K562 (cell line): Measurements from ENCODE around the gene TP63. TPM values are rescaled to one million over a fixed set of nuclear protein-coding genes. Genes with fewer than 3 reads are reported as not detected.

ENCODE experiments used
- ATAC-seq: fragments of 200-7000 bp; cut with Tn5 transposase; 3 replicates; pipeline ENCODE4 v1.9.1; 2020; ENCODE audit warnings: moderate library complexity
- BruUV-seq: library from RNA; stranded (reverse); fragments of 400-500 nt; replicated peaks from 2 replicates; lab custom pipeline; 2021; lab: Mats Ljungman, UMichigan
- CTCF ChIA-PET: fragments of 300-600 bp; formaldehyde crosslinking; extraction: SDS; loops from one replicate; lab custom pipeline; 2021; ENCODE audit warnings: low intra/inter-chr PET ratio; lab: Yijun Ruan, JAX
- POLR2A ChIA-PET: fragments of 300-600, 350-650 bp; sonication (Branson Sonifier 250); formaldehyde crosslinking; extraction: SDS; loops from one replicate; lab custom pipeline; 2021; ENCODE audit warnings: antibody characterized with exemption, inconsistent platforms; lab: Yijun Ruan, JAX
- DNase-seq, 4 experiments: peaks; one replicate each; pipeline versions ENCODE4 v3.0.0 to v3.0.0-alpha.2; 2011 to 2018; ENCODE audit warnings: low spot score in 3 of 4, mixed read lengths in 3 of 4; ENCODE audit errors: extremely low read depth in 1 of 4
- FAIRE-seq: peaks from 2 replicates; lab custom pipeline; 2011; peaks lifted over from hg19 to GRCh38; lab: Jason Lieb, UNC
- H2AFZ ChIP-seq: 2 replicates; pipeline ENCODE4 v1.6.0; 2011; ENCODE audit warnings: low read depth, low read length, control low read depth, inconsistent platforms
- H3K27ac ChIP-seq: fragments of 200-600 bp; 3 replicates; pipeline ENCODE4 v1.8.0; 2011; ENCODE audit warnings: low read depth, mild to moderate bottlenecking, control low read depth, inconsistent platforms, low read length, moderate library complexity, mixed read lengths; ENCODE audit errors: extremely low read depth
- H3K27me3 ChIP-seq, 2 experiments: fragments of 300-600 bp in 1 of 2; 2 replicates in 1 of 2; 3 replicates in 1 of 2; pipeline versions ENCODE4 v1.6.0 to v1.8.0; 2011; ENCODE audit warnings: inconsistent platforms in 2 of 2, low read length in 2 of 2, mild to moderate bottlenecking in 1 of 2, mixed read lengths in 1 of 2, moderate library complexity in 1 of 2; ENCODE audit not compliant: control insufficient read depth in 2 of 2, insufficient read depth in 2 of 2
- H3K36me3 ChIP-seq: fragments of 300-600 bp; 3 replicates; pipeline ENCODE4 v1.8.0; 2011; ENCODE audit warnings: mild to moderate bottlenecking, low read length, inconsistent platforms; ENCODE audit not compliant: control insufficient read depth, insufficient read depth
- H3K4me1 ChIP-seq, 2 experiments: fragments of 200-600 bp in 1 of 2; replicated peaks in 1 of 2; 2 replicates in 1 of 2; 3 replicates in 1 of 2; pipeline versions ENCODE4 v1.5.1 to v1.8.0; 2011; ENCODE audit warnings: inconsistent platforms in 2 of 2, low read length in 2 of 2, mild to moderate bottlenecking in 1 of 2, mixed read lengths in 1 of 2, moderate library complexity in 1 of 2; ENCODE audit not compliant: control insufficient read depth in 2 of 2, insufficient read depth in 2 of 2
- H3K4me2 ChIP-seq: 2 replicates; pipeline ENCODE4 v1.6.1; 2011; ENCODE audit warnings: low read length, control low read depth, inconsistent platforms, mixed read lengths; ENCODE audit not compliant: insufficient read depth
- H3K4me3 ChIP-seq: fragments of 200-600 bp; sonication (generic), shearing (Covaris generic); 2 replicates; pipeline ENCODE4 v1.5.1; 2016; ENCODE audit warnings: control low read depth, inconsistent platforms
- H3K79me2 ChIP-seq: fragments of 200-600 bp; 3 replicates; pipeline ENCODE4 v1.8.0; 2011; ENCODE audit warnings: low read length, inconsistent platforms; ENCODE audit not compliant: control insufficient read depth, insufficient read depth
- H3K9ac ChIP-seq, 2 experiments: 2 replicates each; pipeline versions ENCODE4 v1.6.0 to v1.6.1; 2011; ENCODE audit warnings: low read depth in 2 of 2, low read length in 2 of 2, control low read depth in 1 of 2, inconsistent platforms in 1 of 2, mild to moderate bottlenecking in 1 of 2, mixed read lengths in 1 of 2; ENCODE audit not compliant: insufficient read depth in 1 of 2
- H3K9me1 ChIP-seq: one replicate; pipeline ENCODE4 v1.6.0; 2011; ENCODE audit warnings: inconsistent platforms, mild to moderate bottlenecking, low read length, moderate library complexity; ENCODE audit not compliant: control insufficient read depth, insufficient read depth
- H3K9me3 ChIP-seq: replicated peaks from 2 replicates; pipeline ENCODE4 v1.5.1; 2011; ENCODE audit warnings: low read depth, low read length, inconsistent platforms; ENCODE audit not compliant: control insufficient read depth, insufficient read depth
- H4K20me1 ChIP-seq: replicated peaks from 2 replicates; pipeline ENCODE4 v1.6.1; 2011; ENCODE audit warnings: low read length, inconsistent platforms, mixed read lengths; ENCODE audit not compliant: control insufficient read depth, insufficient read depth
- CEBPB ChIP-seq: fragments of 450-650 bp; IDR thresholded peaks from 2 replicates; pipeline ENCODE4 v1.6.1; 2016; ENCODE audit warnings: missing genetic modification characterization, missing compliant biosample characterization
- CSDE1 ChIP-seq, 2 experiments: fragments of 450-650 bp; IDR thresholded peaks; 2 replicates each; pipeline ENCODE4 v1.6.1; 2016; ENCODE audit warnings: mild to moderate bottlenecking in 1 of 2
- SRSF7 ChIP-seq: fragments of 200-400 bp; formaldehyde crosslinking; optimal IDR thresholded peaks from 2 replicates; pipeline ENCODE3; 2017; ENCODE audit warnings: mild to moderate bottlenecking, low read depth, low read length
- WGBS: fragments of 100-300 bp; shearing (Covaris generic); methylation state at CpG from one replicate; pipeline ENCODE4 v1.1.6; 2016; ENCODE audit warnings: low coverage, mixed read lengths; ENCODE audit not compliant: insufficient coverage; ENCODE audit errors: missing lambda C conversion rate; 5-methylcytosine and 5-hydroxymethylcytosine counted together
- in situ Hi-C: fragments of 300-500 bp; cut with MboI; formaldehyde crosslinking; loops from 4 replicates; pipeline ENCODE4 v1.15.0; 2018; ENCODE audit warnings: inconsistent platforms, mixed read lengths
- intact Hi-C: fragments of 100-400 bp; cut with micrococcal nuclease; formaldehyde crosslinking; loops from 2 replicates; pipeline ENCODE4 v1.14.2; 2022
- polyA plus RNA-seq, 8 experiments: library from polyadenylated mRNA; depleted of rRNA in 4 of 8; stranded (reverse) in 5 of 8; unstranded in 3 of 8; fragments of >200 nt; fragmentation: Nextera tagmentation in 2 of 8; fragmentation: Illumina TruSeq in 1 of 8; extraction: Ambion mirVana in 2 of 8; extraction: Trizol in 1 of 8; gene quantifications; 2 replicates each; pipeline versions ENCODE4 v1.2.1 to v1.2.3, GENCODE V29; 2011 to 2014; ENCODE audit warnings: inconsistent platforms in 1 of 8, missing spikeins in 1 of 8
- total RNA-seq, 7 experiments: library from RNA; depleted of rRNA in 6 of 7; stranded (reverse); fragments of >200 nt in 6 of 7; fragmentation: Illumina TruSeq in 2 of 7; extraction: Trizol in 2 of 7; gene quantifications; 2 replicates each; pipeline versions ENCODE4 v1.2.1 to v1.2.3, GENCODE V29; 2011 to 2021; ENCODE audit warnings: low replicate concordance in 1 of 7
- TF ChIP-seq, protein P1 (sequence below): sonication (generic); formaldehyde crosslinking; IDR thresholded peaks from 2 replicates; pipeline ENCODE4 v1.8.1; 2022; ENCODE audit warnings: missing genetic modification reagents
- TF ChIP-seq, protein P2 (sequence below): IDR thresholded peaks from 2 replicates; pipeline ENCODE4 v1.6.1; 2012; ENCODE audit warnings: low read depth, low read length, improper control_type of control experiment, borderline replicate concordance

Gene TP63
- total and polyA plus RNA-seq, 9 of the 15 experiments (the other 6 are each of a cell fraction or from before 2014, with no cell fraction given) = 0.32 to 1.4 (median 0.50) TPM

DNA sequence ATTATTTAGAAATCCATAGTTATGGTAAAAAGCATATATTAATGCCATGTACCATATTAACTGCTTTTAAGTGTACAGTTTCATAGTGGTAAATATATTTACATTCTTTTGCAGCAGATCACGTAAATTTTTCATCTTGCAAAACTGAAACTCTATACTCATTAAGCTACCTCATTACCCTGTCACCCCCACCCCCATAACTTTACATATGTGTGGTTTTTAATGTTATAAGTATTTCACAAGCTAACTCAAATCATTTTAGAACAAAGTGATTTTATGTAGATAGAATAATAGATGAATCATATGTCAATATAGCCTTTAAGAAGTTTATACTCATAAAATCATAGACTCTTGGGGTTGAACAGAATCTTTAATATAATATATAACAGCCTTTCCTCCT, 7.1 kb upstream of the TP63 start (continued):
- TF ChIP-seq, protein P1, sequence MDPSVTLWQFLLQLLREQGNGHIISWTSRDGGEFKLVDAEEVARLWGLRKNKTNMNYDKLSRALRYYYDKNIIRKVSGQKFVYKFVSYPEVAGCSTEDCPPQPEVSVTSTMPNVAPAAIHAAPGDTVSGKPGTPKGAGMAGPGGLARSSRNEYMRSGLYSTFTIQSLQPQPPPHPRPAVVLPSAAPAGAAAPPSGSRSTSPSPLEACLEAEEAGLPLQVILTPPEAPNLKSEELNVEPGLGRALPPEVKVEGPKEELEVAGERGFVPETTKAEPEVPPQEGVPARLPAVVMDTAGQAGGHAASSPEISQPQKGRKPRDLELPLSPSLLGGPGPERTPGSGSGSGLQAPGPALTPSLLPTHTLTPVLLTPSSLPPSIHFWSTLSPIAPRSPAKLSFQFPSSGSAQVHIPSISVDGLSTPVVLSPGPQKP (CRISPR knock-in tag) = no peak
- TF ChIP-seq CSDE1 (IDR thresholded peaks at IDR 0.05) = no peak
- no peak for TF ChIP-seq CEBPB
- TF ChIP-seq, protein P2, sequence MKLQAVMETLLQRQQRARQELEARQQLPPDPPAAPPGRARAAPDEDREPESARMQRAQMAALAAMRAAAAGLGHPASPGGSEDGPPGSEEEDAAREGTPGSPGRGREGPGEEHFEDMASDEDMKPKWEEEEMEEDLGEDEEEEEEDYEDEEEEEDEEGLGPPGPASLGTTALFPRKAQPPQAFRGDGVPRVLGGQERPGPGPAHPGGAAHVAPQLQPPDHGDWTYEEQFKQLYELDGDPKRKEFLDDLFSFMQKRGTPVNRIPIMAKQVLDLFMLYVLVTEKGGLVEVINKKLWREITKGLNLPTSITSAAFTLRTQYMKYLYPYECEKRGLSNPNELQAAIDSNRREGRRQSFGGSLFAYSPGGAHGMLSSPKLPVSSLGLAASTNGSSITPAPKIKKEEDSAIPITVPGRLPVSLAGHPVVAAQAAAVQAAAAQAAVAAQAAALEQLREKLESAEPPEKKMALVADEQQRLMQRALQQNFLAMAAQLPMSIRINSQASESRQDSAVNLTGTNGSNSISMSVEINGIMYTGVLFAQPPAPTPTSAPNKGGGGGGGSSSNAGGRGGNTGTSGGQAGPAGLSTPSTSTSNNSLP = no peak

DNA sequence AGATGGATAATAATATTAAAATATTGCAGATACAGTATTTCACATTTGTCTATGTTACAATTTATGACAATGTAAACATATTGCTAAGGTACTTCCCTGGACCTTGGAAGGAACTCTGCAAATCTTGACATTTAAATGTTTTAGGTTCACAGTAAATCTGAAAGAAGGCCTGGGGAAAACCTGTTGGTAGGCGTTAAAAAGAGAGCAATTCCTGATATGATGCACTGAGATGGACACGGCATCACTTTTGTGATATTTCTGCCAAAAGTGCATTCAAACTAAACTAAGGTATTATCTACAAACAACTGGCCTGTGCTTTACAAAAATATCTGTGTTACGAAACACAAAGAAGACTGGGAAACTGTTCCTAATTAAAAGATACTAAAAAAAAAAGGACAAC, 6.1 kb upstream of the TP63 start:
- Histone ChIP-seq H3K27ac (no peak overlapping the region), H3K9ac (no peak overlapping the region), H3K4me2 (no peak overlapping the region), H3K36me3 (no peaks in the 10 kb centered on the region), H3K79me2 (no peaks in the 10 kb centered on the region), H3K27me3 (no peaks in the 10 kb centered on the region), H3K4me3 (no peak overlapping the region), H3K9me3 (0 out of 2 replicates have a peak, but pooled peaks cover 1% of the 10 kb centered on the region), H3K9me1 (no peaks in the 10 kb centered on the region), H2AFZ (no peak overlapping the region), H4K20me1 (no peaks in the 10 kb centered on the region), H3K4me1 (no peaks in the 10 kb centered on the region)
- DNase-seq = no peak
- FAIRE-seq = no peak
- in situ Hi-C loops (no loop called here), intact Hi-C loops (no loop called here)
- no peak for TF ChIP-seq SRSF7
- no TSS peak for BruUV-seq
- POLR2A ChIA-PET = no interaction called here
- no peak for ATAC-seq
- 2% methylated on average over 3 of the region's 3 CpGs for WGBS
- CTCF ChIA-PET = no interaction called here
